ENCODE measurements around the gene RBMS1.

- TF ChIP-seq EZH2 (IDR thresholded peaks at IDR 0.05; ENCODE audit: low read length, unreplicated experiment), result no peak
- no peak for TF ChIP-seq CTCF (conservative IDR thresholded peaks at IDR 0.05; ENCODE audit: low read depth, low read length)
These were observed 129.6 kb downstream of the RBMS1 start for GRCh38 chr2:160363961-160364360.
